ENCODE data around the gene LRP8. TPM values are rescaled to one million over a fixed set of nuclear protein-coding genes. Genes with fewer than 3 reads are reported as not detected.

Gene LRP8
- total RNA-seq, 2 donors from 2014 or later = 87.8 to 194 TPM

Other genes starting within 250 kb of the LRP8 start
- gene SLC1A7, start 185.4 kb downstream of the LRP8 start, total RNA-seq = 1 to 10 TPM in 1 of 2 donors, under 1 TPM in 1; 0.29 to 1.1 TPM
- gene CPT2, start 131.2 kb downstream of the LRP8 start, total RNA-seq = 10 to 100 TPM; 12.3 to 14.7 TPM
- 10 to 100 TPM; 37.5 to 44.5 TPM for gene CZIB, start 107.4 kb downstream of the LRP8 start, total RNA-seq
- 10 to 100 TPM; 62.6 to 65.4 TPM for gene MAGOH, start 89.6 kb downstream of the LRP8 start, total RNA-seq
- gene DMRTB1, start 131.3 kb upstream of the LRP8 start, total RNA-seq = not detected

Measured in natural killer cell treated with Interleukin-12 subunit alpha and Interleukin-12 subunit beta and Interleukin-15 and Interleukin-18, amount 100 ng/mL, for 72 hours (primary cell).